Caco-2 (cell line): ENCODE measurements around the gene TXNL1. TPM values are rescaled to one million over a fixed set of nuclear protein-coding genes. Genes with fewer than 3 reads are reported as not detected.

Source experiments
- BruUV-seq: library from RNA; stranded (reverse); fragments of 400-500 nt; replicated peaks from 2 replicates; lab custom pipeline; 2021; lab: Mats Ljungman, UMichigan
- CTCF ChIA-PET: fragments of 300-600 bp; sonication (Branson Sonifier 250); formaldehyde crosslinking; loops from one replicate; lab custom pipeline; 2022; ENCODE audit warnings: antibody characterized with exemption; lab: Charles Lee
- POLR2A ChIA-PET: fragments of 300-600 bp; sonication (Branson Sonifier 250); formaldehyde crosslinking; loops from one replicate; lab custom pipeline; 2022; ENCODE audit warnings: antibody characterized with exemption; lab: Charles Lee
- DNase-seq, 2 experiments: peaks; one replicate each; pipeline versions ENCODE4 v3.0.0 to v3.0.0-alpha.2; 2020 to 2022
- H3K27me3 ChIP-seq: replicated peaks from 2 replicates; pipeline ENCODE4 v1.6.0; 2011; ENCODE audit warnings: low read length; ENCODE audit not compliant: control insufficient read depth, insufficient read depth
- H3K36me3 ChIP-seq: 2 replicates; pipeline ENCODE4 v1.5.1; 2011; ENCODE audit warnings: low read length; ENCODE audit not compliant: control insufficient read depth, insufficient read depth
- H3K4me1 ChIP-seq: fragments of 250-450 bp; sonication (Bioruptor Pico); 2 replicates; pipeline ENCODE4 v1.5.1; 2020; ENCODE audit warnings: mild to moderate bottlenecking
- H3K4me3 ChIP-seq: 2 replicates; pipeline ENCODE4 v1.5.1; 2011; ENCODE audit warnings: low read depth, mild to moderate bottlenecking, control low read depth, low read length
- H3K9me3 ChIP-seq: fragments of 250-450 bp; sonication (Bioruptor Pico); 2 replicates; pipeline ENCODE4 v1.5.1; 2020; ENCODE audit warnings: mild to moderate bottlenecking, moderate library complexity
- H3K27ac Mint-ChIP-seq: one replicate; pipeline ENCODE4 v1.8.0; 2022; ENCODE audit warnings: mixed read lengths; ENCODE audit not compliant: unreplicated experiment
- H3K27me3 Mint-ChIP-seq: one replicate; pipeline ENCODE4 v1.8.0; 2022; ENCODE audit warnings: mixed read lengths; ENCODE audit not compliant: insufficient read depth, unreplicated experiment
- H3K36me3 Mint-ChIP-seq: one replicate; pipeline ENCODE4 v1.8.0; 2022; ENCODE audit warnings: mild to moderate bottlenecking, mixed read lengths; ENCODE audit not compliant: insufficient read depth, unreplicated experiment
- H3K4me1 Mint-ChIP-seq: one replicate; pipeline ENCODE4 v1.8.0; 2022; ENCODE audit warnings: low read depth, mixed read lengths; ENCODE audit not compliant: unreplicated experiment
- H3K4me3 Mint-ChIP-seq: one replicate; pipeline ENCODE4 v1.8.0; 2022; ENCODE audit warnings: mild to moderate bottlenecking, moderate library complexity, mixed read lengths; ENCODE audit not compliant: unreplicated experiment
- H3K9me3 Mint-ChIP-seq: one replicate; pipeline ENCODE4 v1.8.0; 2022; ENCODE audit warnings: mixed read lengths; ENCODE audit not compliant: unreplicated experiment
- intact Hi-C: fragments of 100-400 bp; cut with micrococcal nuclease; formaldehyde crosslinking; loops from one replicate; pipeline ENCODE4 v1.10.0; 2022; ENCODE audit not compliant: unreplicated experiment
- total RNA-seq: library from RNA; stranded (reverse); gene quantifications from 2 replicates; pipeline ENCODE4 v1.2.3, GENCODE V29; 2022
- TF ChIP-seq, protein P1 (sequence below), 2 experiments: fragments of 200-600 bp in 1 of 2; IDR thresholded peaks; 1 replicate in 1 of 2; 2 replicates in 1 of 2; pipeline versions ENCODE4 v1.5.1 to v1.8.0; 2011 to 2022; ENCODE audit warnings: antibody characterized with exemption in 1 of 2, control low read depth in 1 of 2, inconsistent platforms in 1 of 2, low read depth in 1 of 2, low read length in 1 of 2, mild to moderate bottlenecking in 1 of 2, moderate library complexity in 1 of 2; ENCODE audit not compliant: insufficient read depth in 1 of 2, severe bottlenecking in 1 of 2, unreplicated experiment in 1 of 2

Gene TXNL1
- total RNA-seq, 1 experiment from 2014 or later: 49.0 TPM

DNA sequence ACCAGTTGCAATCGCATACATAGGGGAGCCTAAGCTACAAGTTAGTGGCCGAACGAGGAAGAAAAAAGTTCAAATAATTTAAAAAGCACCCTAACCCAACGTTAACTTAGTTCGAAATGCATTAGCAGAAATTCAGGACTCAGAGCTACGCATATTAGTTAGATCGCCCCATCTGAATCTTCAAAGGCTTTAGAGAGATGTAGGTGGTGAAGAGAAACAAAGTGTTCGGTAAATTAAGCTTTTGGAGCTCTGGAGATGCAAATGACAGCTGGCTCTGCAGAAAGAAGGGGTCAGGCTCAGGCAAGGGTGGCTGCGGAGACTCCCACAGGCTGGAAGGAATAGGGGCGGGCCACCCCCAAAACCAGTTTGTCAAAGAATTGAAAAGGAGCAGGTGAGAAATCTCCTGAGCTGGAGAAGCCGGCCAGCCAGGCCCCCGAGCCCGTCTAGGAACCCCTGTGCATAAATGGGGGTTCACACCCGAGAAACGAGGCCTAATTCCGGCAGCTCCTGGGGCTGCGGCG, 621 bp downstream of the TXNL1 start:
- CTCF ChIA-PET: no interaction called here
- Histone ChIP-seq H3K9me3 (no peaks in the 10 kb centered on the region), H3K4me3 (peak overlapping the region; percentile 67), H3K36me3 (no peaks in the 10 kb centered on the region), H3K27me3 (no peaks in the 10 kb centered on the region), H3K4me1 (no peaks in the 10 kb centered on the region)
- Mint-ChIP-seq H3K9me3 (no peaks in the 10 kb centered on the region), H3K36me3 (peaks cover 17% of the 10 kb centered on the region), H3K27me3 (no peaks in the 10 kb centered on the region), H3K4me1 (peaks cover 6% of the 10 kb centered on the region), H3K27ac (peak overlapping the region; percentile 98), H3K4me3 (peak overlapping the region; percentile 91)
- intact Hi-C loops: loop anchor here (1.0 kb wide), 1 partner anchor 14 kb away; the partner anchor contains the start of gene WDR7
- peak; percentile 22 to 29 for DNase-seq
- TF ChIP-seq, protein P1, sequence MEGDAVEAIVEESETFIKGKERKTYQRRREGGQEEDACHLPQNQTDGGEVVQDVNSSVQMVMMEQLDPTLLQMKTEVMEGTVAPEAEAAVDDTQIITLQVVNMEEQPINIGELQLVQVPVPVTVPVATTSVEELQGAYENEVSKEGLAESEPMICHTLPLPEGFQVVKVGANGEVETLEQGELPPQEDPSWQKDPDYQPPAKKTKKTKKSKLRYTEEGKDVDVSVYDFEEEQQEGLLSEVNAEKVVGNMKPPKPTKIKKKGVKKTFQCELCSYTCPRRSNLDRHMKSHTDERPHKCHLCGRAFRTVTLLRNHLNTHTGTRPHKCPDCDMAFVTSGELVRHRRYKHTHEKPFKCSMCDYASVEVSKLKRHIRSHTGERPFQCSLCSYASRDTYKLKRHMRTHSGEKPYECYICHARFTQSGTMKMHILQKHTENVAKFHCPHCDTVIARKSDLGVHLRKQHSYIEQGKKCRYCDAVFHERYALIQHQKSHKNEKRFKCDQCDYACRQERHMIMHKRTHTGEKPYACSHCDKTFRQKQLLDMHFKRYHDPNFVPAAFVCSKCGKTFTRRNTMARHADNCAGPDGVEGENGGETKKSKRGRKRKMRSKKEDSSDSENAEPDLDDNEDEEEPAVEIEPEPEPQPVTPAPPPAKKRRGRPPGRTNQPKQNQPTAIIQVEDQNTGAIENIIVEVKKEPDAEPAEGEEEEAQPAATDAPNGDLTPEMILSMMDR (IDR thresholded peaks at IDR 0.05; ENCODE audit: insufficient read depth in 1 of 2, low read depth in 1 of 2, low read length in 1 of 2, severe bottlenecking in 1 of 2, unreplicated experiment in 1 of 2): no peak
- BruUV-seq: no TSS peak
- POLR2A ChIA-PET: no interaction called here

DNA sequence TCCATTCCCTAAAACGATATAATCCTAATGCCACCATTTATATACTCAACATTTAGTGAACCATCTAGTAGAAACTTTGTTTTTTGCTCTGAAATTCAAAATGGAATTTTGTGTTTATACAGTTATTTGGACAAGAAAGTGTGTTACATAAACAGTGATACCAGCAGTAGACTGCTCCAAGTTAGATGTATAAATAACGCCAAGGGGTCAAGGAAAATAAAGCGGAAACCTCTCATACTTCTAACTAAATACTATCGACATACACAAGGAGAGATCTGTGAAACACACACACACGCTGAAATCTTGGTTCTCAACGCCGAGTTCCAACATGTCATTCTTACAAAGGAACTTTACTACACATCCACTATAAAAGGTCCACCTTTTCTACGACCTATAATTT, 1.2 kb downstream of the TXNL1 start:
- TF ChIP-seq, protein P1 (IDR thresholded peaks at IDR 0.05; ENCODE audit: insufficient read depth in 1 of 2, low read depth in 1 of 2, low read length in 1 of 2, severe bottlenecking in 1 of 2, unreplicated experiment in 1 of 2): no peak
- no peak for DNase-seq
- peak overlapping the region; percentile 91 for H3K4me3 Mint-ChIP-seq
- intact Hi-C loops: no loop called here
- H3K36me3 ChIP-seq: no peaks in the 10 kb centered on the region
- no peaks in the 10 kb centered on the region for H3K9me3 Mint-ChIP-seq
- BruUV-seq: TSS peak; percentile 56
- H3K27me3 ChIP-seq: no peaks in the 10 kb centered on the region
- peaks cover 17% of the 10 kb centered on the region for H3K36me3 Mint-ChIP-seq
- H3K27me3 Mint-ChIP-seq: no peaks in the 10 kb centered on the region
- no peaks in the 10 kb centered on the region for H3K9me3 ChIP-seq
- H3K27ac Mint-ChIP-seq: peak overlapping the region; percentile 98
- no peaks in the 10 kb centered on the region for H3K4me1 ChIP-seq
- H3K4me3 ChIP-seq: peak overlapping the region; percentile 67
- H3K4me1 Mint-ChIP-seq: peaks cover 6% of the 10 kb centered on the region
- POLR2A ChIA-PET: no interaction called here
- CTCF ChIA-PET: no interaction called here

DNA sequence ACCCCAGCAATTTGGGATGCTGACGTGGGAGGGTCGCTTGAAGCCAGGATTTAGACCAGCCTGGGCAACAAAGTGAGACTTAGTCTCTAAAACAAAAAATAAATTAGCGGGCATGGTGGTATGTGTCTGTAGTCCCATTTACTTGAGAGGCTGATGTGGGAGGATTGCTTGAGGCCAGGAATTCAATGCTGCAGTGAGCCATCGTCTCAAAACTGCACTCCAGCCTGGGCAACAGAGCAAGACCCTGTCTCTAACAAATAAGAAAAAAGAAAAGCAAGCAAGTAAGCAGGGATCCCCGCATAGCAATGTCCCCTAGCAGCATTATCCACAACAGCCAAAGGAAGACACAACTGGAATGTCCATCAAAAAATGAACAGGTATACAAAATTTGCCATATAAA, 3.4 kb downstream of the TXNL1 start:
- BruUV-seq: no TSS peak
- DNase-seq: no peak

More for the DNA sequence above, 3.4 kb downstream of the TXNL1 start:
- TF ChIP-seq, protein P1 (IDR thresholded peaks at IDR 0.05; ENCODE audit: insufficient read depth in 1 of 2, low read depth in 1 of 2, low read length in 1 of 2, severe bottlenecking in 1 of 2, unreplicated experiment in 1 of 2): no peak
- Histone ChIP-seq H3K27me3 (no peaks in the 10 kb centered on the region), H3K4me3 (no peak overlapping the region), H3K9me3 (no peaks in the 10 kb centered on the region), H3K36me3 (no peaks in the 10 kb centered on the region), H3K4me1 (no peaks in the 10 kb centered on the region)
- Mint-ChIP-seq H3K4me3 (no peak overlapping the region), H3K27me3 (no peaks in the 10 kb centered on the region), H3K36me3 (peaks cover 17% of the 10 kb centered on the region), H3K27ac (no peak overlapping the region), H3K4me1 (peaks cover 6% of the 10 kb centered on the region), H3K9me3 (no peaks in the 10 kb centered on the region)
- ChIA-PET POLR2A (no interaction called here), CTCF (no interaction called here)
- intact Hi-C loops: no loop called here
